ENCODE measurements around the gene HEATR3. TPM values are rescaled to one million over a fixed set of nuclear protein-coding genes. Genes with fewer than 3 reads are reported as not detected.

Gene HEATR3
- total and polyA plus RNA-seq, 2 of the 13 experiments (the other 11 are each of a cell fraction or from before 2014, with no cell fraction given): 22.4 to 52.4 TPM

DNA sequence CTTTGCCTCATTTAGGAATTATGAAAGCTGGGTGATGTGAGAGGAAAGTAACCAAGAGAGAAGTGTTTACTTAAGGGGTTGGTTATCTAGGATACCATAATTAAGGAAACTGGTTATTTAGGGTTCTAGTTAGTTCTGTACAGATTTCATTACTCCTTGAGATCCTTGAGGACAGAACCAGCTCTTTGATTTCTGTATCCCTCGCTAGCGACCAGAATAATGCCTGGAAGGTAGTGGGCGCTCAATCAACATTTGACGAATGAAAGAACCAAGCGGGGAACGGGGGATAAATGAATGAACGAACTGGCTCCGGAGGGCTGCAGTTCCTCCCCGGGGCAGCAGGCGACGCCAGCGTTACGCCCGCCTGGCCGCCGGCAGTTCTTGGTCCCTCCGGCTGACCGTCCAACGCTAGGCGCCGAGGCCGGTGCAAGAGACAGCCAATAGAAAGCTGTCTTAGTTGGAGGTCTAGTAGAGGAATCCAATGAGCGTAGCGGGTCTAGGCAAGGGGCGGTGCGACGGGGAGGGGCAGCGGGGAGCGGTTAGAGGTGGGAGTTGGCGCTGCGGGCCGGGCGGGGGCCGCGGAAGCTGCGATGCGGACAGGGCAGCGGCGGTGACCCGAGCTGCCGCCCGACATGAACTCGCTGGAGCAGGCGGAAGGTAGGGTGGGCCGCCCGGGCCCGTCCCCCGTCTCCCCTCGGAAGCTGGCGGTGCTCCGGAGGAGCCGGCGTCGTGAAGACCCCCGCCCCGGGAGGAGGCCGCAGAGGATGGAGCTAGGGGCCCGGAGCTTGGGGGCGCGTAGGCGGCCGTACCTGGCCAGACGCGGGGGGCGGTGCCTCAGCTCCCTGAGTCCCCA lies 40.9 kb upstream of the HEATR3 start, which contains the start of gene CNEP1R1 (continued):
- TF ChIP-seq ZNF350 (CRISPR knock-in tag; IDR thresholded peaks at IDR 0.05; ENCODE audit: borderline replicate concordance, low read depth): peak; percentile 64; the same call in 1 of the 2 replicates
- TF ChIP-seq ZNF891 (CRISPR knock-in tag; IDR thresholded peaks at IDR 0.05): no peak; the same call in 1 of the 2 replicates
- TF ChIP-seq SMAD3 (CRISPR knock-in tag; IDR thresholded peaks at IDR 0.05): peak; percentile 91; the same call in 1 of the 2 replicates
- no peak for TF ChIP-seq MATR3 (CRISPR knock-in tag; IDR thresholded peaks at IDR 0.05)
- TF ChIP-seq, protein P1, sequence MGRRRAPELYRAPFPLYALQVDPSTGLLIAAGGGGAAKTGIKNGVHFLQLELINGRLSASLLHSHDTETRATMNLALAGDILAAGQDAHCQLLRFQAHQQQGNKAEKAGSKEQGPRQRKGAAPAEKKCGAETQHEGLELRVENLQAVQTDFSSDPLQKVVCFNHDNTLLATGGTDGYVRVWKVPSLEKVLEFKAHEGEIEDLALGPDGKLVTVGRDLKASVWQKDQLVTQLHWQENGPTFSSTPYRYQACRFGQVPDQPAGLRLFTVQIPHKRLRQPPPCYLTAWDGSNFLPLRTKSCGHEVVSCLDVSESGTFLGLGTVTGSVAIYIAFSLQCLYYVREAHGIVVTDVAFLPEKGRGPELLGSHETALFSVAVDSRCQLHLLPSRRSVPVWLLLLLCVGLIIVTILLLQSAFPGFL (CRISPR knock-in tag; IDR thresholded peaks at IDR 0.05): no peak
- peak; percentile 91 for TF ChIP-seq CBX1 (IDR thresholded peaks at IDR 0.05; ENCODE audit: low read depth)
- 0 out of 2 replicates have a peak, but pooled peaks have one; percentile 66 for TF ChIP-seq ZNF510 (CRISPR knock-in tag; IDR thresholded peaks at IDR 0.05; ENCODE audit: low read depth)
- peak; percentile 71; the same call in 1 of the 2 replicates for TF ChIP-seq ZNF331 (CRISPR knock-in tag; IDR thresholded peaks at IDR 0.05)
- TF ChIP-seq ZNF501 (CRISPR knock-in tag; IDR thresholded peaks at IDR 0.05): peak; percentile 98
- TF ChIP-seq NCOA2 (CRISPR knock-in tag; IDR thresholded peaks at IDR 0.05): peak; percentile 50
- TF ChIP-seq HNF4G (IDR thresholded peaks at IDR 0.05; ENCODE audit: borderline replicate concordance, low read depth, low read length): no peak; the same call in 1 of the 2 replicates
- TF ChIP-seq HNF4G (CRISPR knock-in tag; IDR thresholded peaks at IDR 0.05; ENCODE audit: borderline replicate concordance, low read depth): 0 out of 2 replicates have a peak, but pooled peaks have one; percentile 27
- TF ChIP-seq ATRX (CRISPR knock-in tag; IDR thresholded peaks at IDR 0.05; ENCODE audit: borderline replicate concordance): 0 out of 2 replicates have a peak, but pooled peaks have one; percentile 45
- TF ChIP-seq ARNTL (CRISPR knock-in tag; IDR thresholded peaks at IDR 0.05): peak; percentile 66; the same call in 1 of the 2 replicates
- TF ChIP-seq ZNF780A (CRISPR knock-in tag; IDR thresholded peaks at IDR 0.05): 0 out of 2 replicates have a peak, but pooled peaks have one; percentile 70
- TF ChIP-seq ZNF790 (CRISPR knock-in tag; IDR thresholded peaks at IDR 0.05; ENCODE audit: borderline replicate concordance): no peak
- no peak for TF ChIP-seq GTF2F1 (IDR thresholded peaks at IDR 0.05; ENCODE audit: low read length)
- TF ChIP-seq, protein P2, sequence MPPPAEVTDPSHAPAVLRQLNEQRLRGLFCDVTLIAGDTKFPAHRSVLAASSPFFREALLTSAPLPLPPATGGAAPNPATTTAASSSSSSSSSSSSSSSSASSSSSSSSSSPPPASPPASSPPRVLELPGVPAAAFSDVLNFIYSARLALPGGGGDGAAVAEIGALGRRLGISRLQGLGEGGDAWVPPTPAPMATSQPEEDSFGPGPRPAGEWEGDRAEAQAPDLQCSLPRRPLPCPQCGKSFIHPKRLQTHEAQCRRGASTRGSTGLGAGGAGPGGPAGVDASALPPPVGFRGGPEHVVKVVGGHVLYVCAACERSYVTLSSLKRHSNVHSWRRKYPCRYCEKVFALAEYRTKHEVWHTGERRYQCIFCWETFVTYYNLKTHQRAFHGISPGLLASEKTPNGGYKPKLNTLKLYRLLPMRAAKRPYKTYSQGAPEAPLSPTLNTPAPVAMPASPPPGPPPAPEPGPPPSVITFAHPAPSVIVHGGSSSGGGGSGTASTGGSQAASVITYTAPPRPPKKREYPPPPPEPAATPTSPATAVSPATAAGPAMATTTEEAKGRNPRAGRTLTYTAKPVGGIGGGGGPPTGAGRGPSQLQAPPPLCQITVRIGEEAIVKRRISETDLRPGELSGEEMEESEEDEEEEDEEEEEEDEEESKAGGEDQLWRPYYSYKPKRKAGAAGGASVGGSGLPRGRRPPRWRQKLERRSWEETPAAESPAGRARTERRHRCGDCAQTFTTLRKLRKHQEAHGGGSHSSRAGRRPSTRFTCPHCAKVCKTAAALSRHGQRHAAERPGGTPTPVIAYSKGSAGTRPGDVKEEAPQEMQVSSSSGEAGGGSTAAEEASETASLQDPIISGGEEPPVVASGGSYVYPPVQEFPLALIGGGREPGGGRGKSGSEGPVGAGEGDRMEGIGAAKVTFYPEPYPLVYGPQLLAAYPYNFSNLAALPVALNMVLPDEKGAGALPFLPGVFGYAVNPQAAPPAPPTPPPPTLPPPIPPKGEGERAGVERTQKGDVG (CRISPR knock-in tag; IDR thresholded peaks at IDR 0.05; ENCODE audit: borderline replicate concordance): no peak
- no peak for TF ChIP-seq ZNF775 (CRISPR knock-in tag; IDR thresholded peaks at IDR 0.05; ENCODE audit: borderline replicate concordance)
- TF ChIP-seq MTA1 (CRISPR knock-in tag; IDR thresholded peaks at IDR 0.05; ENCODE audit: borderline replicate concordance): peak; percentile 61; the same call in 1 of the 2 replicates
- TF ChIP-seq TAF15 (IDR thresholded peaks at IDR 0.05; ENCODE audit: low read depth, low read length, poor library complexity, severe bottlenecking): peak; percentile 46
- no peak for TF ChIP-seq ZNF263 (CRISPR knock-in tag; IDR thresholded peaks at IDR 0.05)
- no peak for TF ChIP-seq CHD4 (IDR thresholded peaks at IDR 0.05; ENCODE audit: borderline replicate concordance, low read length)
- no peak for TF ChIP-seq ZNF101 (CRISPR knock-in tag; IDR thresholded peaks at IDR 0.05; ENCODE audit: borderline replicate concordance, low read depth)
- TF ChIP-seq, protein P3, sequence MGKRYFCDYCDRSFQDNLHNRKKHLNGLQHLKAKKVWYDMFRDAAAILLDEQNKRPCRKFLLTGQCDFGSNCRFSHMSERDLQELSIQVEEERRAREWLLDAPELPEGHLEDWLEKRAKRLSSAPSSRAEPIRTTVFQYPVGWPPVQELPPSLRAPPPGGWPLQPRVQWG (CRISPR knock-in tag; IDR thresholded peaks at IDR 0.05; ENCODE audit: borderline replicate concordance, low read depth): no peak
- 0 out of 2 replicates have a peak, but pooled peaks have one; percentile 72 for TF ChIP-seq ZNF224 (CRISPR knock-in tag; IDR thresholded peaks at IDR 0.05)

Measured in HepG2 (cell line).